CD14-positive monocyte (primary cell): Measurements from ENCODE around the gene MALSU1. TPM values are rescaled to one million over a fixed set of nuclear protein-coding genes. Genes with fewer than 3 reads are reported as not detected.

Experiments used
- DNase-seq, 3 donors: peaks; one replicate each; pipeline ENCODE4 v3.0.0-alpha.2; 2011 to 2022
- H2AFZ ChIP-seq: 2 replicates; pipeline ENCODE4 v1.6.0; 2012; ENCODE audit warnings: mild to moderate bottlenecking, low read depth, low read length, inconsistent platforms; ENCODE audit not compliant: insufficient read depth, poor library complexity, severe bottlenecking
- H3K27ac ChIP-seq, 2 donors: 1 replicate in 1 of 2; 2 replicates in 1 of 2; pipeline ENCODE4 v1.5.1; 2012 to 2013; ENCODE audit warnings: low read length in 2 of 2, control low read depth in 1 of 2, inconsistent platforms in 1 of 2, low read depth in 1 of 2, mild to moderate bottlenecking in 1 of 2
- H3K27me3 ChIP-seq, 2 donors: one replicate each; pipeline versions ENCODE4 v1.6.0 to v1.6.1; 2011 to 2013; ENCODE audit warnings: low read length in 2 of 2; ENCODE audit not compliant: control insufficient read depth in 2 of 2, insufficient read depth in 2 of 2
- H3K36me3 ChIP-seq, 2 donors: replicated peaks in 1 of 2; 1 replicate in 1 of 2; 2 replicates in 1 of 2; pipeline versions ENCODE4 v1.5.1 to v1.6.1; 2012 to 2013; ENCODE audit warnings: low read length in 2 of 2, control low read depth in 1 of 2, inconsistent platforms in 1 of 2, mild to moderate bottlenecking in 1 of 2; ENCODE audit not compliant: insufficient read depth in 2 of 2, control insufficient read depth in 1 of 2
- H3K4me1 ChIP-seq, 2 donors: 1 replicate in 1 of 2; 2 replicates in 1 of 2; pipeline versions ENCODE4 v1.5.1 to v1.6.1; 2012 to 2013; ENCODE audit warnings: low read length in 2 of 2, control low read depth in 1 of 2, inconsistent platforms in 1 of 2, mild to moderate bottlenecking in 1 of 2, moderate library complexity in 1 of 2; ENCODE audit not compliant: insufficient read depth in 2 of 2, control insufficient read depth in 1 of 2
- H3K4me2 ChIP-seq: replicated peaks from 2 replicates; pipeline ENCODE3; 2012; ENCODE audit warnings: low read length, moderate library complexity, mild to moderate bottlenecking; ENCODE audit not compliant: poor library complexity, severe bottlenecking; ENCODE audit errors: extremely low read depth
- H3K4me3 ChIP-seq, 3 experiments: fragments of 200-600 bp in 1 of 3; sonication (generic) in 1 of 3; replicated peaks in 1 of 3; 1 replicate in 2 of 3; 2 replicates in 1 of 3; pipeline ENCODE4 v1.5.1; 2011 to 2013; ENCODE audit warnings: low read length in 3 of 3, mild to moderate bottlenecking in 3 of 3, control low read depth in 2 of 3, low read depth in 2 of 3, inconsistent platforms in 1 of 3, moderate library complexity in 1 of 3
- H3K79me2 ChIP-seq: 2 replicates; pipeline ENCODE4 v1.6.0; 2012; ENCODE audit warnings: mild to moderate bottlenecking, control low read depth, inconsistent platforms, low read length, moderate library complexity; ENCODE audit not compliant: insufficient read depth
- H3K9ac ChIP-seq: 2 replicates; pipeline ENCODE4 v1.6.0; 2017; ENCODE audit warnings: low read length, mild to moderate bottlenecking; ENCODE audit not compliant: insufficient read depth, poor library complexity, severe bottlenecking
- H3K9me3 ChIP-seq, 2 donors: replicated peaks in 1 of 2; 1 replicate in 1 of 2; 2 replicates in 1 of 2; pipeline versions ENCODE4 v1.5.1 to v1.6.1; 2012 to 2013; ENCODE audit warnings: low read length in 2 of 2, control low read depth in 1 of 2; ENCODE audit not compliant: control insufficient read depth in 1 of 2, insufficient read depth in 1 of 2
- H4K20me1 ChIP-seq: 2 replicates; pipeline ENCODE4 v1.6.0; 2012; ENCODE audit warnings: mild to moderate bottlenecking, low read length, control low read depth, moderate library complexity; ENCODE audit not compliant: insufficient read depth
- H3K27ac Mint-ChIP-seq, 7 donors: one replicate each; pipeline ENCODE4 v1.8.0; 2020; ENCODE audit warnings: mild to moderate bottlenecking in 7 of 7, mixed read lengths in 7 of 7, moderate library complexity in 6 of 7, inconsistent platforms in 2 of 7
- H3K27me3 Mint-ChIP-seq, 3 donors: one replicate each; pipeline ENCODE4 v1.8.0; 2021 to 2022; ENCODE audit warnings: low read depth in 3 of 3, mild to moderate bottlenecking in 3 of 3, mixed read lengths in 3 of 3, moderate library complexity in 3 of 3, inconsistent platforms in 1 of 3
- H3K36me3 Mint-ChIP-seq, 2 donors: one replicate each; pipeline ENCODE4 v1.8.0; 2020; ENCODE audit warnings: mixed read lengths in 2 of 2, inconsistent platforms in 1 of 2, mild to moderate bottlenecking in 1 of 2
- H3K4me1 Mint-ChIP-seq: one replicate; pipeline ENCODE4 v1.8.0; 2020; ENCODE audit warnings: mild to moderate bottlenecking, mixed read lengths
- H3K4me3 Mint-ChIP-seq, 2 donors: one replicate each; pipeline ENCODE4 v1.8.0; 2020; ENCODE audit warnings: mild to moderate bottlenecking in 2 of 2, mixed read lengths in 2 of 2, moderate library complexity in 1 of 2
- H3K9me3 Mint-ChIP-seq, 7 donors: one replicate each; pipeline ENCODE4 v1.8.0; 2020 to 2022; ENCODE audit warnings: mixed read lengths in 7 of 7, mild to moderate bottlenecking in 6 of 7, moderate library complexity in 6 of 7, inconsistent platforms in 2 of 7
- CTCF ChIP-seq: fragments of 200-600 bp; IDR thresholded peaks from one replicate; pipeline ENCODE4 v1.8.0; 2022; ENCODE audit warnings: antibody characterized with exemption, mild to moderate bottlenecking
- WGBS: methylation state at CpG from one replicate; pipeline ENCODE4 v1.1.5; 2013; ENCODE audit warnings: missing lambda C conversion rate; ENCODE audit not compliant: insufficient coverage; 5-methylcytosine and 5-hydroxymethylcytosine counted together
- intact Hi-C, 2 donors: fragments of 100-400 bp; cut with micrococcal nuclease; formaldehyde crosslinking; loops; one replicate each; pipeline versions ENCODE4 v1.15.0 to v1.15.1; 2023
- polyA plus RNA-seq, 3 donors: library from polyadenylated mRNA; depleted of rRNA in 1 of 3; unstranded in 2 of 3; stranded (reverse) in 1 of 3; fragments of 300-500 nt in 2 of 3; fragments of >200 nt in 1 of 3; fragmentation: Illumina TruSeq in 2 of 3; gene quantifications; 1 replicate in 2 of 3; 2 replicates in 1 of 3; pipeline ENCODE4 v1.2.3, GENCODE V29; 2012 to 2021

Gene MALSU1
- polyA plus RNA-seq, 3 donors: 16.8 to 41.5 (median 41.4) TPM

DNA sequence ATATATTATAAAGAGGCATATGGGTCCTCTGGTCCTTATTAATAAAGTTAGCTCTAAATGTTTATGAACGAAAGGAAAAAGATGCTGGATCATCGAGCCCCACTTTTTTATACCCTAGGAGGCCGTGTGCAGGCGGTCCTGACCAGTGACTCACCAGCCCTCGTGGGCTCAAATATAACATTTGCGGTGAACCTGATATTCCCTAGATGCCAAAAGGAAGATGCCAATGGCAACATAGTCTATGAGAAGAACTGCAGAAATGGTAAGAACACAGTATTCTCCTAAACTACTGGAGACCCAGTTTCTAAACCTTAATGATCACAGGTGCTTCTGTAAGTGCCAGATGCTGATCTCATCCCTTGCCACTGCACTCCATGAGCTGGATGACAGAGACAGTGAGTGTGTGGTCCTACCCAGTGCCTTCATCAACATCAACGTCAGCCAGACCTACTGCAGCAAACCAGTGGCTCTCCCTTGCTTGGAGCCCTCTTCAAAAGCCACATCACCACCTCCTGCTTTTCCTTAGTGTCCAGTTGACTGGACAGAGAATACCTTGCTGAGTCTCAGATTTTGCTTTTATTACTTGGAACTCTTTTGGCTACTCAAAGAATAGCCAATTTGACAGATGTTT, 45.0 kb upstream of the MALSU1 start:
- WGBS: 92% methylated on average over 1 of the region's 7 CpGs

DNA sequence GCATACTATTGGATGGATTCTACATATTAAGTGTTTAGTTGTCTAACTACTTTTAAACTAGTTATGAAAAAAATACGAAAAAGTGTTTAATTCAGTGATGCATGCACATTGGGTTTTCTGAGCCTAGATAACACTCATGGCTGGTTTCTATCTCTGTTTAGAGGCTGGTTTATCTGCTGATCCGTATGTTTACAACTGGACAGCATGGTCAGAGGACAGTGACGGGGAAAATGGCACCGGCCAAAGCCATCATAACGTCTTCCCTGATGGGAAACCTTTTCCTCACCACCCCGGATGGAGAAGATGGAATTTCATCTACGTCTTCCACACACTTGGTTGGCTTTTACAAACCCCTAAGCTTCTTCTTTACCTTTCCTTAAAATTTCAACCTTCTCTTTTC, 42.4 kb upstream of the MALSU1 start:
- H3K79me2 ChIP-seq: no peaks in the 10 kb centered on the region
- H3K36me3 ChIP-seq: no peaks in the 10 kb centered on the region
- H3K27me3 Mint-ChIP-seq: peaks cover 11 to 14% (median 12%) of the 10 kb centered on the region in 3 donors
- no peaks in the 10 kb centered on the region for H3K4me1 ChIP-seq
- H3K36me3 Mint-ChIP-seq: no peaks in the 10 kb centered on the region
- H3K9me3 ChIP-seq: no peaks in the 10 kb centered on the region
- no peaks in the 10 kb centered on the region for H4K20me1 ChIP-seq
- H3K9ac ChIP-seq: no peak overlapping the region
- no peak overlapping the region for H3K4me3 ChIP-seq
- intact Hi-C loops: no loop called here
- DNase-seq: no peak
- 96% methylated on average over 4 of the region's 7 CpGs for WGBS
- H3K4me3 Mint-ChIP-seq: no peak overlapping the region
- peaks cover 6 to 8% of the 10 kb centered on the region in 2 donors for H3K27me3 ChIP-seq
- no peak for TF ChIP-seq CTCF
- H3K9me3 Mint-ChIP-seq: peaks cover 3 to 6% (median 3%) of the 10 kb centered on the region in 7 donors
- no peaks in the 10 kb centered on the region for H3K4me1 Mint-ChIP-seq
- no peak overlapping the region for H3K4me2 ChIP-seq
- H3K27ac Mint-ChIP-seq: no peak overlapping the region
- H2AFZ ChIP-seq: no peak overlapping the region
- H3K27ac ChIP-seq: no peak overlapping the region

More for the DNA sequence above, 45.0 kb upstream of the MALSU1 start:
- H3K9me3 Mint-ChIP-seq: peaks cover 4 to 9% (median 5%) of the 10 kb centered on the region in 7 donors
- H3K4me1 Mint-ChIP-seq: peaks cover 2% of the 10 kb centered on the region
- Histone ChIP-seq H4K20me1 (no peaks in the 10 kb centered on the region), H3K79me2 (no peaks in the 10 kb centered on the region), H3K4me1 (peaks cover 0 to under 1% of the 10 kb centered on the region in 2 donors), H2AFZ (no peak overlapping the region), H3K9ac (no peak overlapping the region), H3K27me3 (peaks cover 6 to 8% of the 10 kb centered on the region in 2 donors), H3K4me2 (no peak overlapping the region), H3K4me3 (no peak overlapping the region), H3K9me3 (no peaks in the 10 kb centered on the region), H3K27ac (no peak overlapping the region), H3K36me3 (no peaks in the 10 kb centered on the region)
- intact Hi-C loops: no loop called here
- DNase-seq: no peak
- no peak for TF ChIP-seq CTCF
- H3K27ac Mint-ChIP-seq: no peak overlapping the region
- no peak overlapping the region for H3K4me3 Mint-ChIP-seq
- peaks cover 0 to 1% of the 10 kb centered on the region in 2 donors for H3K36me3 Mint-ChIP-seq
- peaks cover 11 to 16% (median 13%) of the 10 kb centered on the region in 3 donors for H3K27me3 Mint-ChIP-seq
